Caco-2 (cell line): ENCODE results near the gene CC2D1A. TPM values are rescaled to one million over a fixed set of nuclear protein-coding genes. Genes with fewer than 3 reads are reported as not detected.

Experiments used
- BruUV-seq: library from RNA; stranded (reverse); fragments of 400-500 nt; replicated peaks from 2 replicates; lab custom pipeline; 2021; lab: Mats Ljungman, UMichigan
- CTCF ChIA-PET: fragments of 300-600 bp; sonication (Branson Sonifier 250); formaldehyde crosslinking; loops from one replicate; lab custom pipeline; 2022; ENCODE audit warnings: antibody characterized with exemption; lab: Charles Lee
- POLR2A ChIA-PET: fragments of 300-600 bp; sonication (Branson Sonifier 250); formaldehyde crosslinking; loops from one replicate; lab custom pipeline; 2022; ENCODE audit warnings: antibody characterized with exemption; lab: Charles Lee
- DNase-seq, 2 experiments: peaks; one replicate each; pipeline versions ENCODE4 v3.0.0 to v3.0.0-alpha.2; 2020 to 2022
- H3K27me3 ChIP-seq: replicated peaks from 2 replicates; pipeline ENCODE4 v1.6.0; 2011; ENCODE audit warnings: low read length; ENCODE audit not compliant: control insufficient read depth, insufficient read depth
- H3K36me3 ChIP-seq: 2 replicates; pipeline ENCODE4 v1.5.1; 2011; ENCODE audit warnings: low read length; ENCODE audit not compliant: control insufficient read depth, insufficient read depth
- H3K4me1 ChIP-seq: fragments of 250-450 bp; sonication (Bioruptor Pico); 2 replicates; pipeline ENCODE4 v1.5.1; 2020; ENCODE audit warnings: mild to moderate bottlenecking
- H3K4me3 ChIP-seq: 2 replicates; pipeline ENCODE4 v1.5.1; 2011; ENCODE audit warnings: low read depth, mild to moderate bottlenecking, control low read depth, low read length
- H3K9me3 ChIP-seq: fragments of 250-450 bp; sonication (Bioruptor Pico); 2 replicates; pipeline ENCODE4 v1.5.1; 2020; ENCODE audit warnings: mild to moderate bottlenecking, moderate library complexity
- H3K27ac Mint-ChIP-seq: one replicate; pipeline ENCODE4 v1.8.0; 2022; ENCODE audit warnings: mixed read lengths; ENCODE audit not compliant: unreplicated experiment
- H3K27me3 Mint-ChIP-seq: one replicate; pipeline ENCODE4 v1.8.0; 2022; ENCODE audit warnings: mixed read lengths; ENCODE audit not compliant: insufficient read depth, unreplicated experiment
- H3K36me3 Mint-ChIP-seq: one replicate; pipeline ENCODE4 v1.8.0; 2022; ENCODE audit warnings: mild to moderate bottlenecking, mixed read lengths; ENCODE audit not compliant: insufficient read depth, unreplicated experiment
- H3K4me1 Mint-ChIP-seq: one replicate; pipeline ENCODE4 v1.8.0; 2022; ENCODE audit warnings: low read depth, mixed read lengths; ENCODE audit not compliant: unreplicated experiment
- H3K4me3 Mint-ChIP-seq: one replicate; pipeline ENCODE4 v1.8.0; 2022; ENCODE audit warnings: mild to moderate bottlenecking, moderate library complexity, mixed read lengths; ENCODE audit not compliant: unreplicated experiment
- H3K9me3 Mint-ChIP-seq: one replicate; pipeline ENCODE4 v1.8.0; 2022; ENCODE audit warnings: mixed read lengths; ENCODE audit not compliant: unreplicated experiment
- intact Hi-C: fragments of 100-400 bp; cut with micrococcal nuclease; formaldehyde crosslinking; loops from one replicate; pipeline ENCODE4 v1.10.0; 2022; ENCODE audit not compliant: unreplicated experiment
- total RNA-seq: library from RNA; stranded (reverse); gene quantifications from 2 replicates; pipeline ENCODE4 v1.2.3, GENCODE V29; 2022
- TF ChIP-seq, protein P1 (sequence below), 2 experiments: fragments of 200-600 bp in 1 of 2; IDR thresholded peaks; 1 replicate in 1 of 2; 2 replicates in 1 of 2; pipeline versions ENCODE4 v1.5.1 to v1.8.0; 2011 to 2022; ENCODE audit warnings: antibody characterized with exemption in 1 of 2, control low read depth in 1 of 2, inconsistent platforms in 1 of 2, low read depth in 1 of 2, low read length in 1 of 2, mild to moderate bottlenecking in 1 of 2, moderate library complexity in 1 of 2; ENCODE audit not compliant: insufficient read depth in 1 of 2, severe bottlenecking in 1 of 2, unreplicated experiment in 1 of 2

The CC2D1A gene
- total RNA-seq, 1 experiment from 2014 or later: 48.2 TPM

- Mint-ChIP-seq H3K27ac (no peak overlapping the region), H3K4me3 (no peak overlapping the region), H3K9me3 (no peaks in the 10 kb centered on the region), H3K36me3 (peaks cover 47% of the 10 kb centered on the region), H3K27me3 (no peaks in the 10 kb centered on the region), H3K4me1 (no peaks in the 10 kb centered on the region)
- Histone ChIP-seq H3K4me3 (no peak overlapping the region), H3K36me3 (peaks cover 5% of the 10 kb centered on the region), H3K27me3 (no peaks in the 10 kb centered on the region), H3K9me3 (no peaks in the 10 kb centered on the region), H3K4me1 (no peaks in the 10 kb centered on the region)
- POLR2A ChIA-PET: no interaction called here
- CTCF ChIA-PET: interaction anchor here (0.6 to 0.7 kb wide), 4 partner anchors 27 to 387 kb away, joined by 3 to 4 read pairs (median 3); no protein-coding TSS in a partner anchor
- DNase-seq: no peak
- BruUV-seq: no TSS peak
- intact Hi-C loops: no loop called here
- TF ChIP-seq, protein P1, sequence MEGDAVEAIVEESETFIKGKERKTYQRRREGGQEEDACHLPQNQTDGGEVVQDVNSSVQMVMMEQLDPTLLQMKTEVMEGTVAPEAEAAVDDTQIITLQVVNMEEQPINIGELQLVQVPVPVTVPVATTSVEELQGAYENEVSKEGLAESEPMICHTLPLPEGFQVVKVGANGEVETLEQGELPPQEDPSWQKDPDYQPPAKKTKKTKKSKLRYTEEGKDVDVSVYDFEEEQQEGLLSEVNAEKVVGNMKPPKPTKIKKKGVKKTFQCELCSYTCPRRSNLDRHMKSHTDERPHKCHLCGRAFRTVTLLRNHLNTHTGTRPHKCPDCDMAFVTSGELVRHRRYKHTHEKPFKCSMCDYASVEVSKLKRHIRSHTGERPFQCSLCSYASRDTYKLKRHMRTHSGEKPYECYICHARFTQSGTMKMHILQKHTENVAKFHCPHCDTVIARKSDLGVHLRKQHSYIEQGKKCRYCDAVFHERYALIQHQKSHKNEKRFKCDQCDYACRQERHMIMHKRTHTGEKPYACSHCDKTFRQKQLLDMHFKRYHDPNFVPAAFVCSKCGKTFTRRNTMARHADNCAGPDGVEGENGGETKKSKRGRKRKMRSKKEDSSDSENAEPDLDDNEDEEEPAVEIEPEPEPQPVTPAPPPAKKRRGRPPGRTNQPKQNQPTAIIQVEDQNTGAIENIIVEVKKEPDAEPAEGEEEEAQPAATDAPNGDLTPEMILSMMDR (IDR thresholded peaks at IDR 0.05; ENCODE audit: insufficient read depth in 1 of 2, low read depth in 1 of 2, low read length in 1 of 2, severe bottlenecking in 1 of 2, unreplicated experiment in 1 of 2): no peak
Measured at GRCh38 chr19:13959141-13959961, 53.4 kb downstream of the CC2D1A start.

- DNase-seq: peak in 1 of 2 experiments; percentile 36
- no peaks in the 10 kb centered on the region for H3K27me3 ChIP-seq
- TF ChIP-seq, protein P1 (IDR thresholded peaks at IDR 0.05; ENCODE audit: insufficient read depth in 1 of 2, low read depth in 1 of 2, low read length in 1 of 2, severe bottlenecking in 1 of 2, unreplicated experiment in 1 of 2): peak in 1 of 2 experiments; percentile 27
- Mint-ChIP-seq H3K4me3 (no peak overlapping the region), H3K27ac (no peak overlapping the region), H3K27me3 (no peaks in the 10 kb centered on the region), H3K4me1 (no peaks in the 10 kb centered on the region), H3K36me3 (peaks cover 47% of the 10 kb centered on the region), H3K9me3 (no peaks in the 10 kb centered on the region)
- no peaks in the 10 kb centered on the region for H3K9me3 ChIP-seq
- peaks cover 5% of the 10 kb centered on the region for H3K36me3 ChIP-seq
- no peaks in the 10 kb centered on the region for H3K4me1 ChIP-seq
- ChIA-PET POLR2A (interaction anchor here (0.5 kb wide), 1 partner anchor 27 kb away, joined by 3 read pairs; no protein-coding TSS in a partner anchor), CTCF (interaction anchor here (0.6 kb wide), 3 partner anchors 28 to 386 kb away, joined by 3 to 4 read pairs (median 3); no protein-coding TSS in a partner anchor)
- BruUV-seq: no TSS peak
- intact Hi-C loops: no loop called here
- no peak overlapping the region for H3K4me3 ChIP-seq
Measured at GRCh38 chr19:13959962-13960862, 54.2 kb downstream of the CC2D1A start.
